Esophagus mucosa (tissue), 1 donor: ENCODE results near the gene INS. TPM values are rescaled to one million over a fixed set of nuclear protein-coding genes. Genes with fewer than 3 reads are reported as not detected.

Source experiments
- ATAC-seq: fragments of 200-7000 bp; cut with Tn5 transposase; one replicate; pipeline ENCODE4 v1.9.1; 2020
- total RNA-seq: library from RNA; stranded (reverse); gene quantifications from one replicate; pipeline ENCODE4 v1.2.4, GENCODE V29; 2023
- donor health status: DM: yes; HTN: yes; CAD: no.

Gene INS
- total RNA-seq, 1 donor from 2014 or later: not detected

DNA sequence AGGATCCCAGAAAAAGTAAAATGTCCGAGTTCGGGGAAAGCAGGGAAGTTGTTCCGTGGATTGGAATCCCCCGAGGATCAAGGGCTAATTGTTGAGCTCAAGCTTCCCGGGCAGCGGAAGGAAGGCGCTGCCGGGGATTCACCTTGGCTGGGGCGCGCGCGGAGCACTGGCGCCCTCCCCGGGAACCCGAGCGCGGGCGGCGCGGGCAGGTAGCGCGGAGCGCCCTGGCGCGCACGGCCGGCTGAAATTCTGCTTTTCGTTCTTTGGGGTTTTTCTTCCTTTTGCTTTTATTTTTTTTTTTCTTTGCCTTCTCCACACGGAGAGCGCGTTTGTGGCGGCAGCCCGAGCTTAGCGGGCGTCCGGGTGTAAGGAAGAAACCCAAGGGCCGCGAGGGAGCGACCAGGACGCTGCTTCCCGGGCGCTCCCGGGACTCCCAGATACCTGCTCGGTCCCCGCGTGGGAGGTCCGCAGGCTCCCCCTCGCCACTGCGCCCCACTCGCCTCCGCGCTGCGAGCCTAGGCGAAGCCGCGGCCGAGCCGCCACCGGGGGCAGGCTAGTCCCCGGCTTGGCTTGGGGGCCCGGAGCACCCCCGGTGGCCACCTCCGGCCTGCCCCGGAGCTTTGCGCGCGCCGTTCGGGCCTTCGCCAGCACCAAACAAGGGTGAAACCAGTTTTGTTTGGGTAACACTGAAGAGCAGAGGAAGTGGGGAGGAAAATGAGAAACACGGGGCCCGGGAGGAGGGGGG is 17.0 kb downstream of the INS start:
- no peak for ATAC-seq

DNA sequence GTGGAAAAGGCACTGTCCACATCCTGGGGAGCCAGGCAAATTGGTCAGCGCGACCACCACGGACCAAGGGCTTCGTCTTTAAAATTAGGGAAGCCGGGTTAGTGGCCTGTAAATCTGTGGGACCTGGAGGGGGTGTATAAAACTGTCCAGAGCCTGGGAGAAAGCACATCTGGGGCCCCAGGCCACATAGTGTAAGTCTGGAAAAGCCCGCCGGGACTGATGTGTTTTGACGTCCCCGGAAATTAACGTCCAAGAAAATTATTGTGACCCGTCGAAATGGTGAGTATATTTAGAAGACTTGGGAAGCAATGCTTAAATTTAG is 17.6 kb downstream of the INS start:
- no peak for ATAC-seq

DNA sequence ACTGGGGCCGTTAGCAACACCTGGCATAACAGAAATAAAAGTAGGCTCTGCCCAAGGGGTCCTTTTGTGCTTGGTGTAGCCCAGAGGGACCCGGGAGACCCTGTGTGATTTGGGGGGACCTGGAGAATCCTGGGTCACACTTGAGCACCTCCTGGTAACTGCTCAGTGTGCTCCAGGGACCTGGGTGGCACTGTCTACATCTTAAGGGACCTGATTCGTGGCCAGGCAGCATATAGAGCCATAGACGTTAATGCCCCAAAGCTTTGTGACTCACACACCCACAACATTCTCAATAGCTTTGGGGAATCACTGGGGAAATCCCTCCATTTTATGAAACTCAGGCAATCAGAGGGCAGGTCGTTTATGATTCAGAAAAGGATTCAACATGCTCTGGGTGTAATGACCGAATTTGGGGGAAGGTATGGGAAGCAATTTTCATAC is 18.2 kb downstream of the INS start:
- peak; percentile 58 for ATAC-seq

DNA sequence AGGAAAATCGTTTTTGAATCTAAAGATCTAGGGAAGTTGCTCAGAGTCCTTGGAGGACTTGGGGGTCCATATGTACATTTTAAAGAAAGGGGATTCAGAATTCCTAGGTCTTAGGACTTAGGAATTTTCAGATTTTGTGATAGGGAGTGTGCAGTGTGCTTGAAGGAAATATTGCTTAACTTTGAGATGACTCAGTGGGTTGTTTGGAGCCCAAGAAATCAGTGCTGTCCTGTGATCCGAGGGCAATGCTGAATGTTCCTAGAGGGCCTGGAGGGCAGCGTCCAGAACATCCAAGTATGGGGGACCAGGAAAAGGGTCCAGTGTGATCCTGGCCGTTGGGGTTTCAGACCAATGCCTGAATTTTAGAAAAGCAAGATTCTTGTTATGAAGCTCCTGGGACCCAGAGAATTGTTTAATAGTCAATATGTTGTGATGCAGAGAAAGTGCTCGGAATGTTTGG is 18.7 kb downstream of the INS start:
- no peak for ATAC-seq

DNA sequence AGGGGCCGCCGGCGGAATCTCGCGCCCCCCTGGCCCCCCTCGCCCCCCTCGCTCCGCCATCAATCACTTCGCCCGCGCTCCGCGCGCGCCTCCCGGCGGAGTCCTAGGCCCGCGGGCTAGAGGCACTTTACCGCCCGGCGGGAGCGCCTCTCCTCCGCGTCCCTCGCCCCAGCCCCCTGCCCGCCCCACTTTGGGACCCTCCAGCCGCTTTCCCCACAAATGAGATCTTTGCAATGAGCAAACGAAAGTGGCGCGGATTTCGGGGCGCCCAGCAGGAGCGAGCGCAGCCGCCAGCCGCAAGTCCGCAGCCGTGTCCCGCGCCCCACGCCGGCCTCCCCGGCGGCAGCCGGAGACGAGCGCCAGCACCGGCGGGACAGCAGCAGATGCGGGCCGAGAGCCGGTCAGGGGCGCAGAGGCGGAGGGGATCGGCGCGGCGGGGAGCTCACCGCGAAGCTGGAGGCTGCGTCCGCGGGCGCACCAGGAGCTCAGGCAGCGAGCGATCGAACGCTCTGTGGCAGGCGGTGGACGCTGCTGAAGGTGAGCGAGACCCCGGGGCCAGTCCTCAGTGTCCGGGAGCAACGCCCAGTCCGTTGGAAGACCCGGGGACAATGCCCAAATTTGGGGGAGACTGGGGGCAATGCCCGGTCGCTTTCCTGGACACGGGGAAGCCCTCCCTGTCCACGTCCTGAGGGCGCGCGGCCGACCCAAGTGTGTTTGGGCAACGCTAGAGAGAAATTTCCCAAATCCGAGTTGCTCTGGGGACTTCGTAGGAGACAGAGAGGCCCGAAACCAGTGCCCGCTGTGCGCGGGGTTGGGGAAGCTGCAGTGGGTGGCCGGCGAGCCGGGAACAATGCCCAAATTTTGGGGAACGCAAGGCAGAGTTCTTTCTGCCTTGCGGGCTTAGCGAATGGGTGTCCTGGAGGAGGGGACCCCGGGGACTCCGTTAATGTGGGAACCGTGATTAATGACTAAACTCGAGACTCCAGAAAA is 20.3 kb downstream of the INS start:
- no peak for ATAC-seq

DNA sequence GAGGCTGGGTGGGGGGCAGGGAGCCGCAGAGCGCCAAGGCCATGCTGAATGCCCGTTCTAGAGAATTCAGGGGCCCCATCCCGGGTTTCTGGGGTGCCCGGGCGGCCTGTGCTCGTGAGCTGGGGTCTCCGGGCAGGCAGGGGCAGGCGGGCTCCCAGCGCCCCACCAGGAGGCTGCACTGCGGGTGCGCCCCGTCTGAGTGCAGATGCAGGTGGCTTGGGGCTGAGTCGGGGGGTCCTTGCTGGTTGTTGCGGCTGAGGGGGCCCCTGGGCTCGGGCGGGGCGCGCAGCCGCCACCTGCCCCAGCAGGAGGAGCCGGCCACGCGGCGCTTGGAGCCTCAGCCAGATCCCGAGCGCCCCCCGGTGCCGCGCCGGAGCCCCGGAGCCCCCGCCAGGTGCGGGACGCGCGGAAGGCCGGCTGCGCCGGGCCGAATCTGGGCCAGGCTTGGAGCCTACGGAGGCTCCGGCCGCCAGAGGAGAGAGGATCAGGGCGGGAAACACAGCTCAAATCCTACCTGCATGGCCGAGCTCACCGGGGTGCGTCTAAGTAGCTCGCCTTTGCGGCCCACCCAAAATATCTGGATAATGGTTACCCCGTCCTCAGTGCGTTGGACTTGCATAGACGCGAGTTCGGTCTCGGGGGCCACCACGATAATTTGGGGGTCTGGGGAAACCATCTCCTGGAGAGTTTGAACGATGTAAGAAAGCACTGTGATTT is 21.2 kb downstream of the INS start:
- ATAC-seq: no peak

DNA sequence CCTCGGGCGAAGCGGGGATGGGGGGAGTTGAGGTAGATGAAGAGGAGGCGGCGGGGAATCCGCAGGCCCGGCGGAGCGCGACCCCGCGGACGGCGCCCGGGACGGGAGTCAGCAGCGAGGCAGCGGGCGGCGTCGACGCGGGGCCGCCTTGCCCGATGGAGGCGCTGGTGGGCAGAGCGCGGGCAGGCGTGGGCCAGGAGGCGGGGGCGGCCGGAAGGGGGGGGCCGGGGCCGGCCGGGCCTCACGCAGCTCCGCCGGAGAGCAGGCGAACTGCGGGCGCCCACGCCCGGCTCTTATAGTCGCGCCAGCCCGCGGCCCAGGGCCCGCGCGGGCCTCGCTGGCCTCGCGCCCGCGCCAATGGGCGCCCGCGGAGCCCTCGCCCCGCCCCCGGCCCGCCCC is 21.9 kb downstream of the INS start, which contains the start of gene IGF2:
TSS of gene IGF2 (minus strand) at position 267 of the 399 bp plus-strand sequence. CDS start 3,866 bp downstream, outside the sequence.
- no peak for ATAC-seq

DNA sequence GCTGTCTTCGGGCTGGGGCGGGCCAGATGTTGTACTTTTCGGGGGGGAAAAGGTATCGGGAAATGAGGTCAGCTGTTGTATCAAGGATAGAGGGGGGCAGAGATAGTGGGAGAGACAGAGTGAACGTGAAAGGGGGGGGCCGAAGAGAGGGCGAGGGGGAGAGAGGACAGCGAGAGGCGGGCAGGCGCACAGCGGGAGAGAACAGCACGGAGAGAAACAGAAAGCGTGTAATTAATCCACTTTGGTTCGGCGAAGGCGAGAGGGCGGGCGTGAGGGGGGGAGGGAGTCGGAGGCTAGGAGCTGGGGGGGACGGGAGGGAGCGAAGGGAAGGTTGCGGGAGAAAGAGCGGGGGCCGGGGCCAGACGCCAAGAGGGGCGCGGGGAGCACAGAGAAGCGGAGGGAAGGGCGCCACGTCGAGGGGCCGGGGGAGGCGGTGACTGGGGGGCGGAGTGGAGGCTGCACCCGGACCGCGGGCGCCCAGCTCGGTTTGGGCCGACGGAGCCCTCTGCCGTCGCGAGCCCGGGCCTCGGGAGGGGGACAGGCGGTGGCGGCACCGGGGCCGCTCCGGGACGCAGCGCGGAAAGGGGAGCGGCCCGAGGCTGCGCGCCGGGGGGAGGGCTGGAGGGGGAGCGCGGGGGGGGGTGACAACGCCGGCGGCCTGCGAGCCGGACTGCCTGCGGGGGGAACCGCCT is 22.4 kb downstream of the INS start:
- ATAC-seq: no peak

DNA sequence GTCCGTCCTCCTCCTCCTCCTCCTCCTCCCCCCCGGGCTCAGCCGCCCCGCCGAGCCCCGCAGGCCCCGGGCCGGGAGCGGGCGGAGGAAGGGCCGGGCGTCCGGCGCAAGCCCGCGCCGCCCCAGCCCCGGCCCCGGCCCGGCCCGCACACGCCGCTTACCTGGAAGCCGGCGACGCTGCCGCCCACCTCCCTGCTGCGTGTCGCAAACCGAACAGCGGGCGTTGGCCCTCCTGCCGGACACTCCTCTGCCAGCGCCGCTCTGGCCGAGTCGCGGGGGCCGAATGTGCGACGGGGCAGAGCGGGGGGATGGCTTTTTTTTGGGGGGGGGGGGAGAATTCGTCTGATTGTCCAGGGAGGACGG is 23.0 kb downstream of the INS start:
- no peak for ATAC-seq

DNA sequence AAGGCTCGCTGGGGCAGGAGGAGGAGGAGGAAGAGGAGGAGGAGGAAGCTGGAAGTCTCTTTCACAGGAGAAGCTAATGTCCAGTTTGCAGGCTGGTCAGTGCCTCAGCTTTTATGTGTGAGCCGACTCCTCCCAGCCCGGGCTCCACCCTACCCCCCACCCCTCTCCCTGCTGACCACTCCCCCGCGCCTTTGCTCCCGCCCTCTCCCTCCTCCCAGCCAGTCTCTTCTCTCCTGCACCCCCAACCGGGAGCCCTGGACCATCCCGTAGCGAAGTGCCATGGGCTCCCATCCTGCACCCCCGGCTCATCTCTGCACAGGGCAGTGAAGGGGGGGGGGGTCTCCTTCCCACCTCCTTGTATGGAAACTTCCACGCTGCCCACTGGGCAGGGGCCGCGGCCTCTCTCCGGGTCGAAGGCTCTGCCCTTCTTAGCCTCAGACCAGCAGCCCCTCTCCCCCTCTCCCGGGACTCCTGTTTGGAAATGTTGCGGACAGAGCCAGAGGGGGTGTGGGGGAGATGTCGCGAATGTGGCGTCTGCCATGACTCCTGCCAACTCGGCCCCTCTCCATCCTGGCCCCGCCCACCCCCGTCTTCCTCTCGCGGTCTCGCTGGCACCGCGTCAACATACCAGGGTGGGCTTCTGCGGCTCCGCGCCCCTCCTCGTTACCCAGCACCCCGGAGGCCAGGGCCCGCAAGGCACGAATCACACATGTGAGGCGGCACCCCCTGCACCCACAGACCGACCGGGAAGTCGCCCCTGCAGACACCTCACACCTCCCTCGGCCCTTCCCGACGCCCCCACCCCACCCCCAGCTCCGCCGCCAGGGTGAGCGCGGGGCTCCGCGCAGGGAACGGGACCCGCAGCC is 23.6 kb downstream of the INS start:
- ATAC-seq: no peak

DNA sequence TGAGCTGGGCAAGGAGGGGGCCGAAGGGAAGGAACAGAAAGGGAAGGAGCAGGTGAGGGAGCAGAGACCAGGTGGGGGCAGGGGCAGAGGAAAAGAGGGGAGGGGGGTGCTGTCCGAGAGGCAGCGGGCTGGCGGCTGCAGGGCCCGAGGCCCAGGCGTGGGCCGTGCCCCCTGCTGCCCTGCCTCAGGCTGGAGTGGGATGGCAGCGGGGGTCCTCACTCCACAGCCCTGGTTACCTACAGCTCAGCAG is 24.1 kb downstream of the INS start:
- ATAC-seq: no peak

DNA sequence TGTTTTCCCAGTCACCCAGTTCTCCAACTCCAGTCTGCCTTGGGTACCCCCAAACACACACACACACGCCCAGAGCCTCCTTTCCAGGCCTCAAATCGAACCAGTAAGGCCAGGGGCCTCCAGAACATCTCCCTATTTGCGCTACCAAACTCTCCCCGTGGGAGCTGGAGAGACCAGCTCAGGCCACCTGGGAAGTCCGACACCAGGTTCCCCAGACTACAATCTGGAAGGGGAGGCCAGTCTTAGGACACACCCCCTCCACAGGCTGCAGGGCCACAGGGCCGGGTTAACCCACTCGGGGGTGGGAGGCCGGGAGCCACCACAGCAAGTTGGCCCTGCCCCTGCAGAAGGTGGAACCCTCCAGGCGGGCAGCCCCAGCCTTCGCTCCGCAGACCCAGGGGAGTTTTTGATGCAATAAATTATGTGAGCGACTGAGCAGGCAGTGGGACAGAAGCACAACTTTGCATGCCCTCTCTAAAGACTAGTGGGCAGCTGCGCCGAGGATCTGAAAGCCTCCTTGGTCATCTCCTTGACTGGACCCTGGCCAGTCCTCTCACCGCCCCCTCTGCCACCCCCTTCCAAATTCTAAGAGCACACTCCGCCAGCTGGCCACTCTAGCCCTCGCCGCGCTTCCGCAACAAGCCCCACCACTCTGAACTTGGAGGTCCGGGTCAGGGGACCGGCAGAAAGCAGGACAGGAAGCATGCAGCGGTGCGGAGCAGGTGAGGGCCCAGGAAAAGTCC is 24.6 kb downstream of the INS start:
- no peak for ATAC-seq

DNA sequence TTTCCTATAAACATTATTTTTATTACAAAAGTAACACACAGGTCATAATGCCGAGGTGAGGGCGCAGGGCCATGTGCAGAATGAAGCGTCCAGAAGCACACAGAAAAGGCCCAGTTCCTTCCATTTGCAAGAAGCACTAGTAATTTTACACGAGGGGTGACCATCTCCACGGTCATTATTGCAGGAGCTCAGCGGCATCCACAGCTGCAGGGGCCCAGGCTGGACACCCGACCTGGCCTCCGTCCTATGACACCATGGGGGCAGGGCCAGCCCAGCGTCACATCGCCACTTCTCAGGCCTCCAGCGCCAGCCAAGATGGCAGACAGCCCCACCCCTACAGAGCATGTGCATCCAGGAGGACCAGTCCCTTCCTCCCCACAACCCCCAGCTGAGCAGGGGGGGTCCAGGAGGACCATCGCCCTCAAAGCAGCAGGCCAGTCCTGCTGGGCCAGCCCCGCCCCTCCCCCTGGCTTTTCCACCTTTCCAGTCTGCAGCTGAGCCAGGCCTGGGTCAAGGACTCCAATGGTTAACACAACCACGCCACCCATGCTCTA is 25.3 kb downstream of the INS start:
- ATAC-seq: no peak

DNA sequence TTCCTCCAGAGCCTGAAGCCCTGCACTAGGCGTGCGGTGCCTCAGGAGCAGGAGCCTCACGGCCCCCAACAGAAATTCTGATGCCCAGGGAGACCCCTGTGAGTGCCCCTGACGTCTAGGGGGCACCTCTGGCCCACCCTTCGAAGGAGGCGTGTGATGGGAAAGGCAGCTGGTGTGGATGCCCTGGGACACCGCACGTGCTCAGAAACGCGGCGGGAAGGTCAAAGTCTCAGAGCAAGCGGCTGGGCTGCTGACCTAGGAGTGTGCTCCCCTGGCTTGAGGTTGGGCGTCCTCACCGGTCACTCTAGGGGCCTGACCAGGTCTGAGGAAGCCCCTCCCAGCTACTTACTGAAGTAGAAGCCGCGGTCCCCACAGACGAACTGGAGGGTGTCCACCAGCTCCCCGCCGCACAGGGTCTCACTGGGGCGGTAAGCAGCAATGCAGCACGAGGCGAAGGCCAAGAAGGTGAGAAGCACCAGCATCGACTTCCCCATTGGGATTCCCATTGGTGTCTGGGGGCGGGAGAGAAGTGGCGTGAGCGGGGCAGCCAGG is 25.9 kb downstream of the INS start:
- no peak for ATAC-seq

DNA sequence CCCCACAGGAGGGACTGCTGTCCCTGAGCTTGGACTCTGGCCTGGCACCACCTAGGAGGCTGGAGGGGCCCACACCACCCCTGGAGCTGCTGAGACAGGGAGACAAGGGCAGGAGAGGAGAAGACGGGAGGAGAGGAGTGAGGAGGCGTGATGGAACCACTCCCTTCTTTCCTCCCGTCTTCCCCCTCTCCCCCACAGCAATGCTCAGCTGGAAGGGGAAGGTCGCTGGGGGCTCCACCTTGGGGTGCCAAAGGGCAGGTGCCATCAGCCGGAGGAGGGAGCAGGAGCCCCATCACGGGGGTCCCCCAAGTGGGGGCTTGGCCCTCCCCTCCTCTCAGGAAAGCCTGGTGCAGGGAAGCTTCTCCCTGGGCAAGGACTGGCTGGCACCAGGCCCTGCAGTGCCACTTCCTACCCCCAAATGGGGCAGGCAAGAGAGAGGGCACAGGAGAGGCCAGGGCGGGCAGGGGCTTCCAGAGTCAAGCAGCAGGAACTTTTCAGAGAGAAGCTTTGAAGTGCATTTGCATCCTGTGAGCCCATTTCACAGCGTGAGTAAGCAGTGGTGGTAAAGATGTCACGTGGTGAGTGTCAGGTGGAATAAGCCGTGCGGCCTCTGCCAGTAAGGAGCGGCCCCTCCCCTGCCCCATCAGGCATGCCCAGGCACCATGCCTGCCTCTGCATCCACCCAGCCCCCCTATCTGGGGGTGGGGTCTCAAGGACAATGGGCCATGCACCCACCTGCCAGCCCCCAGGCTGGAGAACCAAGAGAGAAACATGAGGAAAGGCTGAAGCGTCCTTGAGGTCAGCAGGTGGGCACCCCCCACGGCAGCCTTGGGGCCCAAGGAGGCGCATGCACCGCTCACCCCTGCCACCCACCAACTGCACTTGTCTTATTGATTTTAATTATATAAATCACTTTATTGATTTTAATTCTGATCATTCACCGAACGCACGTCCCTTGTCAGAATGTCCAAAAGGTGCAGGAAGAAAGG is 26.7 kb downstream of the INS start:
- ATAC-seq: no peak

DNA sequence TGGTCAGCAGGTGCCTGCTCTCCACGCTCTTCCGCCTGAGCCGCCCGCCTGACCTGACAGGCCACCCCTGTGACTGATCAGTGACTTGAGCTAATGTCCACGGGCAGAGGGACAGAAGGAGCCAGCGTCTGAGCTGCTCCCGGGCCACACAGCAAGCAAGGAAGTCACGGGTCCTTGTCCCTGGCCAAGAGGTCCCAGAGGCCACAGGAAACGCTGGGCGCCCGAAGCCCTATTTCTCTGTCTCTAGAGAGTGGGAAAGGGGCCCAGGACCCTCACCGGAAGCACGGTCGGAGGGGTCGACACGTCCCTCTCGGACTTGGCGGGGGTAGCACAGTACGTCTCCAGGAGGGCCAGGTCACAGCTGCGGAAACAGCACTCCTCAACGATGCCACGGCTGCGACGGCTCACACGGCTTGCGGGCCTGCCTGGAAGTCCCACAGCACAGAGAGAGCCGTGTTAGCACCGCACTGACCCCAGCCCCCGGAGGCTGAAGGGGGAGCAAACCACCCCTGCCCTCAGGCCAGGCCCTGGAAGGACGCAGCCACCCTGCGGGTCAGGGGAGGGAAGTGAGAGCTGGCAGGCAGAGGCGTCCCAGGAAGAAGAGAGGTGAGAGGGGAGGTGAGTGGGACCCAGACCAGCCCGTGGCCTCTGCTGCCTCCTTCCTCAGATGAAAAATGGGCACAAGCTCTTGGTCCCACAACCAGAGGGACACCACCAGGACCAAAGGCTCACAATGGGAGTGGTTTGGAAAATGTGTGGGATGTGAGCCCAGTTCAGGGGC is 27.6 kb downstream of the INS start:
- ATAC-seq: no peak

DNA sequence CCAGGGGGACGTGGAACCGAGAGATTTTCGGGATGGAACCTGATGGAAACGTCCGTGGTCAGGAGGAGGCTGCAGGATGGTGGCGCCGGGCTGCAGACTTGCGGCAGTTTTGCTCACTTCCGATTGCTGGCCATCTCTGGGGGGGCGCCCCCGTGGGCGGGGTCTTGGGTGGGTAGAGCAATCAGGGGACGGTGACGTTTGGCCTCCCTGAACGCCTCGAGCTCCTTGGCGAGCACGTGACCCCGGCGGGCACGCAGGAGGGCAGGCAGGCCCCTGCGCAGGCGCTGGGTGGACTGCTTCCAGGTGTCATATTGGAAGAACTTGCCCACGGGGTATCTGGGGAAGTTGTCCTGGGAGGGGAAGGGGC is 28.2 kb downstream of the INS start:
- ATAC-seq: no peak

DNA sequence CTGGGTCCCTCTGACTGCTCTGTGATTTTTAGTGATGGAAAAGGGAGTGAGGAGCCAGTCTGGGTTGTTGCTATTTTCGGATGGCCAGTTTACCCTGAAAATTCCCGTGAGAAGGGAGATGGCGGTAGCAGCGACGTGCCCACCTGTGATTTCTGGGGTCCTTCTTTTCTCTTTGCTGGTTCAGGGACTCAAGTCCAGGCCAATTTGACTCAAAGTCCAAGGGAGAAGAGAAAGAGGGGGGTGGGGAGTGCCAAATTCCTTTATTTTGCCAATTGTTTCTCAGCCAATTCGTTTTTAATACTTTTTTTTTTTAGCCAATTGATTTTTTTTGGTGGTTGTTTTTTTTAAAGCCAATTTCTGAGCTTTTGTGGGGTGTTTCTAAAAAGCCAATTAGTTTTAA is 28.8 kb downstream of the INS start:
- no peak for ATAC-seq
